ENCODE results near the gene SPTBN1. TPM values are rescaled to one million over a fixed set of nuclear protein-coding genes. Genes with fewer than 3 reads are reported as not detected.
A peak's percentile ranks its signal among the peaks of the same experiment; 100 is the strongest.

The SPTBN1 gene
- total and polyA plus RNA-seq, 9 of the 15 experiments (the other 6 are each of a cell fraction or from before 2014, with no cell fraction given) = 8.9 to 66.8 (median 31.4) TPM

DNA sequence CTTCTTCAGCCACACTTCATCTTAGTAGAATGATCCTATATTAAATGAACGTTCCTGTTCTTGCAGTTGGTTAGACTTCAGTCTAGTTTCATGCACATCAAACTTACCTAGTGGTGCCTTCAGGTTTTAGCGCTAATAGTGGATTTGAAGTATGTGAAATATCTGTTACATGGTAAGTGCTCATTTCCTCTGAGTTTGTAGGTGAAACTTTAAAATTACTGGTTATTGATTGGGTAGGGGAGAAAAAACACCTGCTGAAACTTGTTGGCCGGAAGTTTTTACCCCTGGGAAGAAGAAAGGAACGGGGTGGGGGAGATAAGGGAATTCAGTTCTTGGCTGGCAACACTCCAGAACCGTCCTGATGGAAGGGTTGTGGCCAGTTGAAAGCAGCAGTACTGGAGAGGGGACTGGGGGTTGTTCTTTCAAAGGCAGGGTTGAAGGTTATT is 112.8 kb downstream of the SPTBN1 start (continued):
- TF ChIP-seq HNRNPUL1 (IDR thresholded peaks at IDR 0.05; ENCODE audit: low read length) (no peak), TRIM28 (IDR thresholded peaks at IDR 0.05) (no peak), ZNF586 (CRISPR knock-in tag; conservative IDR thresholded peaks at IDR 0.05) (no peak), GABPA (tag; conservative IDR thresholded peaks at IDR 0.05; ENCODE audit: low read depth) (peak; percentile 32), NRF1 (conservative IDR thresholded peaks at IDR 0.05 in 1 of 2, IDR thresholded peaks at IDR 0.05 in 1 of 2) (no peak), TAF9B (IDR thresholded peaks at IDR 0.05; ENCODE audit: partially characterized antibody) (no peak), SMARCE1 (IDR thresholded peaks at IDR 0.05) (peak; percentile 77), RBFOX2 (IDR thresholded peaks at IDR 0.05; ENCODE audit: low read depth, low read length) (no peak), NCOA1 (IDR thresholded peaks at IDR 0.05; ENCODE audit: low read depth) (no peak), ZNF785 (CRISPR knock-in tag; IDR thresholded peaks at IDR 0.05) (no peak), KHSRP (IDR thresholded peaks at IDR 0.05) (no peak), FOXP1 (CRISPR knock-in tag; IDR thresholded peaks at IDR 0.05) (no peak), RFX7 (CRISPR knock-in tag; IDR thresholded peaks at IDR 0.05) (no peak), C11orf30 (IDR thresholded peaks at IDR 0.05; ENCODE audit: low read depth) (no peak), HMG20B (CRISPR knock-in tag; IDR thresholded peaks at IDR 0.05) (no peak), HDAC1 (IDR thresholded peaks at IDR 0.05) (peak in 1 of 2 experiments; percentile 33; a peak in 1 of 4 replicates), ZBTB7A (IDR thresholded peaks at IDR 0.05; ENCODE audit: borderline replicate concordance, control insufficient read depth, low read depth, low read length) (no peak), KDM5B (IDR thresholded peaks at IDR 0.05; ENCODE audit: insufficient replicate concordance, low read depth, low read length) (no peak), NR2C2 (CRISPR knock-in tag; IDR thresholded peaks at IDR 0.05) (no peak), NR2C2 (tag; IDR thresholded peaks at IDR 0.05) (peak; percentile 40; the same call in 1 of the 2 replicates), SRSF7 (optimal IDR thresholded peaks at IDR 0.05; ENCODE audit: low read depth, low read length) (no peak)
- TF ChIP-seq, protein P1, sequence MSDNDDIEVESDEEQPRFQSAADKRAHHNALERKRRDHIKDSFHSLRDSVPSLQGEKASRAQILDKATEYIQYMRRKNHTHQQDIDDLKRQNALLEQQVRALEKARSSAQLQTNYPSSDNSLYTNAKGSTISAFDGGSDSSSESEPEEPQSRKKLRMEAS (CRISPR knock-in tag; IDR thresholded peaks at IDR 0.05) = no peak
- TF ChIP-seq, protein P2, sequence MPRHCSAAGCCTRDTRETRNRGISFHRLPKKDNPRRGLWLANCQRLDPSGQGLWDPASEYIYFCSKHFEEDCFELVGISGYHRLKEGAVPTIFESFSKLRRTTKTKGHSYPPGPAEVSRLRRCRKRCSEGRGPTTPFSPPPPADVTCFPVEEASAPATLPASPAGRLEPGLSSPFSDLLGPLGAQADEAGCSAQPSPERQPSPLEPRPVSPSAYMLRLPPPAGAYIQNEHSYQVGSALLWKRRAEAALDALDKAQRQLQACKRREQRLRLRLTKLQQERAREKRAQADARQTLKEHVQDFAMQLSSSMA (CRISPR knock-in tag; IDR thresholded peaks at IDR 0.05) = no peak
- TF ChIP-seq, protein P3, sequence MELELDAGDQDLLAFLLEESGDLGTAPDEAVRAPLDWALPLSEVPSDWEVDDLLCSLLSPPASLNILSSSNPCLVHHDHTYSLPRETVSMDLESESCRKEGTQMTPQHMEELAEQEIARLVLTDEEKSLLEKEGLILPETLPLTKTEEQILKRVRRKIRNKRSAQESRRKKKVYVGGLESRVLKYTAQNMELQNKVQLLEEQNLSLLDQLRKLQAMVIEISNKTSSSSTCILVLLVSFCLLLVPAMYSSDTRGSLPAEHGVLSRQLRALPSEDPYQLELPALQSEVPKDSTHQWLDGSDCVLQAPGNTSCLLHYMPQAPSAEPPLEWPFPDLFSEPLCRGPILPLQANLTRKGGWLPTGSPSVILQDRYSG (tag; conservative IDR thresholded peaks at IDR 0.05; ENCODE audit: low read depth) = no peak
- TF ChIP-seq, protein P4, sequence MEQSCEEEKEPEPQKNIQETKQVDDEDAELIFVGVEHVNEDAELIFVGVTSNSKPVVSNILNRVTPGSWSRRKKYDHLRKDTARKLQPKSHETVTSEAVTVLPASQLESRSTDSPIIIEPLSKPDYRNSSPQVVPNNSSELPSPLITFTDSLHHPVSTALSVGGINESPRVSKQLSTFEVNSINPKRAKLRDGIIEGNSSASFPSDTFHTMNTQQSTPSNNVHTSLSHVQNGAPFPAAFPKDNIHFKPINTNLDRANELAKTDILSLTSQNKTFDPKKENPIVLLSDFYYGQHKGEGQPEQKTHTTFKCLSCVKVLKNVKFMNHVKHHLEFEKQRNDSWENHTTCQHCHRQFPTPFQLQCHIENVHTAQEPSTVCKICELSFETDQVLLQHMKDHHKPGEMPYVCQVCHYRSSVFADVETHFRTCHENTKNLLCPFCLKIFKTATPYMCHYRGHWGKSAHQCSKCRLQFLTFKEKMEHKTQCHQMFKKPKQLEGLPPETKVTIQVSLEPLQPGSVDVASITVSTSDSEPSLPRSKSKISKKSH (CRISPR knock-in tag; IDR thresholded peaks at IDR 0.05) = no peak
- TF ChIP-seq, protein P5, sequence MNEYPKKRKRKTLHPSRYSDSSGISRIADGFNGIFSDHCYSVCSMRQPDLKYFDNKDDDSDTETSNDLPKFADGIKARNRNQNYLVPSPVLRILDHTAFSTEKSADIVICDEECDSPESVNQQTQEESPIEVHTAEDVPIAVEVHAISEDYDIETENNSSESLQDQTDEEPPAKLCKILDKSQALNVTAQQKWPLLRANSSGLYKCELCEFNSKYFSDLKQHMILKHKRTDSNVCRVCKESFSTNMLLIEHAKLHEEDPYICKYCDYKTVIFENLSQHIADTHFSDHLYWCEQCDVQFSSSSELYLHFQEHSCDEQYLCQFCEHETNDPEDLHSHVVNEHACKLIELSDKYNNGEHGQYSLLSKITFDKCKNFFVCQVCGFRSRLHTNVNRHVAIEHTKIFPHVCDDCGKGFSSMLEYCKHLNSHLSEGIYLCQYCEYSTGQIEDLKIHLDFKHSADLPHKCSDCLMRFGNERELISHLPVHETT (CRISPR knock-in tag; conservative IDR thresholded peaks at IDR 0.05 in 1 of 2, IDR thresholded peaks at IDR 0.05 in 1 of 2) = no peak

Measured in K562 (cell line).